GM19351 (cell line): ENCODE measurements around the gene GABBR2.

Source experiments
- ATAC-seq: cut with Tn5 transposase; IDR thresholded peaks from one replicate; pipeline ENCODE4 v1.9.1; 2021; ENCODE audit warnings: mild to moderate bottlenecking, moderate library complexity; ENCODE audit not compliant: unreplicated experiment

The GABBR2 gene

DNA sequence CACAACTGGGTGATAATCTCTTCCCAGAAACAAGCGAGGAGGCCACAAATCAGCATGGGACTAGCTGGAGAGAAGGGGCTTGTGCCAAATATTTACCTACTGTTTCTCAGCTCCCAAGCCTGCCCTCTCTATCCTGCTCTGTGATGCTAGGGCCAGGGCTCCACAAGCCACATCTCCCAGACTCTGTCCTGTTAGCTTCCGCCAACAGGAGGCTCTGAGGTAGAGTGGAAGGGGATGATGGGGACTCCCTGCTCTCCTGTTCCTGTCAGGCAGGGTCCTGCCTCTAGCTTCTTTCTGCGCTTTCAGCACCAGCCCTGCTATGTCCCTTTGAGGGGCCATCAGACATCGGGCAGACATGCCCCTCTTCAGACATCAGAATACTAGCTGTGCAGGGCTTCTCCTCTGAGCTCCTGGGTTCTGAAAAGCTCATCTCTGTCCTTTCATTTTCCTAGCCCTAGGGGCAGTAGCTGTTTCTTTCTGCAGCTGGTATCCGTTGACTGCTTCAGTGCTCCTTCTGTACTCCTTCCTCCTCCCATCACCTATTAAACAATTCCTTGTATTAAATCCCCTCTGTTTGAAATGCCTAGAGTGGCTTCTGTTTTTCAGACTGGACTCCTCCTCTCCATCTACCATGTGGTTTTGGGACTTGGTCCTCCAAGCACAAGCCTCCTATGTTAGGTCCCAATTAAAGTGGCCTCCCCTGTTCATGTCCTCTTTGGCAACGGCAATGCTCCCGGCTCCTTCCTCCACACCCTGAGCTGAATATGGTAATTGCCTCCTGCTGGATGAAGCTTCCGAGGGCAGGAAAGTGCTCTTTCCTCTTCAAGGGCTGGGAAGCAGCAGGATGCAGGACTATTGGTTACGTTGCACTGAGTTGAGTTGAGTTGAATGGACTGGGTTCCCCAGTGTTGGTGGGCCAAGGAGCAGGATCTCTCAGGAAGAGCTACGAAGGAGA lies 292.2 kb downstream of the GABBR2 start:
- ATAC-seq: no peak

DNA sequence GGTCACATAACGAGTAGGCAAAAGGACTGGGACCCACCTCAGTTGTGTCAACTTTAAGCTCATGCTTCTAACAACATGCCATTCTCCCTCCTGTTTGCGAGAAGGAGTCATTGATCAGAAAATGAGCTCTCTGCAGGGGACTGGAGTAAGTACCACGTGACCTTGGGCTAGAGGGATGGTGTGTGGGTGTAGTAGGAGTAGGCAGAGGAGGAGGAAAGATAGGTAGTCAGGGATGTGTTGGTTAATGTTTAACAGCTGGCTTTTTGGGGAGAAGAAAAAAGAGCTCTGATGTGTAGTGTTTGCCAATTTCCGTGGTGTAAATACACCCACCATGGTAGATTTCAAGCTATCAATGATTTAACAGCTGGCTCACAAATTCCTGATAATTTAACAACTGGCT lies 293.0 kb downstream of the GABBR2 start:
- ATAC-seq: no peak

- no peak for ATAC-seq
Observed at GRCh38 chr9:98413084-98413483, 295.7 kb downstream of the GABBR2 start.

- no peak for ATAC-seq
Observed at GRCh38 chr9:98412101-98412842, 296.5 kb downstream of the GABBR2 start.

- ATAC-seq: no peak
Observed at GRCh38 chr9:98410185-98410697, 298.5 kb downstream of the GABBR2 start.

- no peak for ATAC-seq
Observed at GRCh38 chr9:98409719-98410118, 299.0 kb downstream of the GABBR2 start.

DNA sequence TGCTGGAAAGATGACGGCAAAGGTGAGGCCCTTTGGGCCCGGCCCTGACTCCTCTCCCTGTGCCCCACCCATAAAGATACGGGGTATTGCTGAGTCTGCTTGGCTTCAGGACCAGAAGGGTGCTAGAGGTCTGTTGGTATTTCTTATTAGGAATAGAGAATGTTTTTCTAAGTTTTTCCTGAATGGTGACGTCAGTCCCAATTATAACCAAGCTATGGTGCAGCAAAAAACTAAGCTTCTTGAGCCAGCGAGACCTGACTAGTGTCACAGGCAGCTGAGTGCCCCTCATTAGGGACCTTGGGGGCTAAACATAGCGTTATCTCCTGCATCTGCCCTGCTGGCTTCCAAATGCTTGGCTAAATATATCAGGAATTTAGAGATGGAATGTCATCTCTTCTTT lies 302.3 kb downstream of the GABBR2 start:
- no peak for ATAC-seq

GRCh38 chr9:98404237-98404636 lies 304.5 kb downstream of the GABBR2 start:
- no peak for ATAC-seq

- ATAC-seq: no peak
Observed at GRCh38 chr9:98403715-98404114, 305.0 kb downstream of the GABBR2 start.

GRCh38 chr9:98402019-98402840 lies 306.5 kb downstream of the GABBR2 start:
- no peak for ATAC-seq

DNA sequence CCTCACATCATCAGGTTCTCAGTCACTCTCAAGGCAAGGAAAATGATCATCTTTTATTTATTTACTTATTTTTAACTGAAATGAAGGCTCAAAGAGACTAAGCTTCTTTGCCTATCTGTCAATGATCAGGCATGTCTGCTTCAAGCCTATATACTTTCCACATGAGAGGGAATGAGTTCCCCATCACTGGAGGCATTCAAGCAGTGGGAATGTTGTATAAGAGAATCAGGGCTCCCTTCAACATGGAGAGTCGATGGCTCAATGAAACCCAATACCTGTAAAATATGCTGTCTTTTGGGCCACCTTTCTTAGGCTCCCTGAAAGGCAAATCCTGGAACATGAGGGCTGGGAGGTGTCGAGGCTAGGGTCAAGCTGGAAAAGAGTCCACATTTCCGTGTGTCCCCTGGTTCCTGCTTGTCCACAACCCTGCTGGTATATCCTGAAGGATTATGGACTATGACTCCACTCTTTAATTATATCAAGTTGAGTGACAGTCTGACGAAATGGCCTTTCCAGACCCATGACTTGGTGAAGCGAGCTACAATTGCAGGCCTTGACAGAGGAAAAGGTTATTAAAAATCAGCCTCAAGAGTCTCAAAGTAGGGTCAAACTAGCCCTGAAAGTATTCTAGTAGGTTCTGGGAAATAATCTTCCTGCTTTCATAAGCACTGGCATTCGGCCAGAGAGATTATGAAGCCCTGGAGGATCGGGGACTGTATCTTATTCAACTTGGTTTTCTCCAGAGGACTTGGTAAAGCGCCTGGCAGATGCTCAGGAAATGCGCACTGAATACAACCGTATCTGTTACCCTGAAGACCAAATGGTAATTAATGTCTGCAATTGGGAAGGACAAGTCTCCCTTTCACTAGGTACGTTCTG lies 307.4 kb downstream of the GABBR2 start:
- ATAC-seq: no peak

DNA sequence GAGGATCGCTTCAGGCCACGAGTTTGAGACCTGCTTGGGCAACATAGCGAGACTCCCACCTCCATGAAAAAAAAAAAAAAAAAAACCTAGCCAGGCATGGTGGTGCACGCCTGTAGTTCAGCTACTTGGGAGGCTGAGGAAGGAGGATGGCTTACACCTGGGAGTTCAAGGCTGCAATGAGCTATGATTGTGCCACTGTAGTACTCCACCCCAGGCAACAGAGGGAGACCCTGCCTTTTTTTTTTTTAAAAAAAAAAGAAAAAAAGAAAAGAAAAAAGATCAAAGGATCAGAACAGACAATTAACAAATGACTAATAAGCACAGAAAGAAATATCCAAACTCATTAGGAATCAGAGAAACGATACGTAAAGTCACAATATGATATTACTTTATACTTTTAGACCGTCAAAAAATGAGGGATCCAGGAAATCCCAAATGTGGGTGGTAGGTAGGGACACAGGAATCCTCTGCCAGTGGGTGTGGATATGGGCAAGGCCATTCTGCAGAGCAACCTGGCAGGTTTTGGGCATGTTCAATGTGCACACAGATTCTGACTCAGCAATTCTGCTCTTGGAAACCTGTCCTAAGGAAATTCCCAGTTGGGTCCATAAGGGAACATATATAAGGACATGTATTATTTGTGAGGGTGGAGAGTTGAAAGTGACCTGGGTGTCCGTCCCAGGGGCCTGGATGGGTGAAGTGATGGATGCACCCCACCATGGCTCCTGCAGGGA lies 308.6 kb downstream of the GABBR2 start:
- ATAC-seq: no peak

DNA sequence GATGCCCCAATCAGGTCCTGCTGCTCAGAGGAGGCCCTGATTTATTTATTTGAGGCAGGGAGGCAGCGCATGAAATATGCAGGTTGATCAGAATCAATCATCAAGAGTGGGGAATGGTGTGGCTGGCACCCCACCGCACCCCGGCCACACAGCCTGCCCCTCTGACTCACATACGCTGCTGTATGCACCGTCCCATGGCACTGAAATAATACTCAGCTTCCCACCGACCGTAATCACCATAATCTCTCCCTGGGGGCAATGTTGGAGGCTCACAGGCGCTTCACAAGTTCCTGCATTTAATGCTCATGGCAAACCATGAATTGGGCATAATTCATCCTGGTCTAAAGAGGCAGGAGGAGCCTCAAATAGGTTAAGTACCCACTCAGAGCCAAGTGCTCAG lies 312.1 kb downstream of the GABBR2 start:
- ATAC-seq: no peak

DNA sequence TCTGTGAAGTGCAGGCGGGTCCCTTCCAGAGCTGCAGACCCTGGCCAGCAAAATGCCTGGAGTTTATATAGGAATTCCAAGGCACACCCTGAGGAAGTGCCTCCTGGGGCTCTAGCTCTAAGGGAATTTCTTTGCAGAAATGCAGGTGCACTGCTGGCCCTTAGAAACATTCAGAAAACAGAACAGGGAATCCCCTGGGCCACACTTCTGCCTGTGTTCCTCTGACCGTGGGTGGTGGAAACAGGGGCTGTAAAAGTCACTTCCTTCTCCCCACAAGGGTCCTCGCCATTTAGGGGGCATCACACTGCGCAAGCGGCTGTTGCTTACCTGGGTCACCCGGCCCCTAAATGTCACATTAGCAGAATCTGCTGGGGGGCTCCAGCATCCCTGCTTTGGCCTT lies 312.5 kb downstream of the GABBR2 start:
- no peak for ATAC-seq

- ATAC-seq: no peak
Observed at GRCh38 chr9:98391867-98392266, 316.9 kb downstream of the GABBR2 start.

DNA sequence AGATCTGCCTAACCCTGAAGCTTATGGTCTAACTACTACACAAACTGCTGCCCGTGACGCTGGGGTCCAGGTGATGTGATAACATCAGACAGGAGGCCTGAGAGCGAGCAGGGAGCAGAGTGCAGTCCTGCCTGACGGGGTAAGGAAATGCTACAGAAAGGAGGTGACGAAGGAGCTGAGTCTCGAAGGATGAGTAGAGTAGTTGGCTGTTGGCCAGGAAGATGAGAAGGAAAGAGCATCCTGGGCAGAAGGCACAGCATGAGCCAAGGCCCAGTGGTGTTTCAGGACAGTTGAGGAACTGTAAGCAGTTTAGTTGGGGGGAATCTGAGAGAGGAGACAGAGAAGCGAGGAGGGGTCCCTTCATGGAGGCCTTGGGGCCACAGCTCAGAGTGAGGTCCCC lies 317.3 kb downstream of the GABBR2 start:
- no peak for ATAC-seq

GRCh38 chr9:98385751-98386150 lies 323.0 kb downstream of the GABBR2 start:
- no peak for ATAC-seq

GRCh38 chr9:98383758-98384157 lies 325.0 kb downstream of the GABBR2 start:
- no peak for ATAC-seq
